ENCODE measurements around the gene NPPA. TPM values are rescaled to one million over a fixed set of nuclear protein-coding genes. Genes with fewer than 3 reads are reported as not detected.
A peak's percentile ranks its signal among the peaks of the same experiment; 100 is the strongest.

The NPPA gene
- total RNA-seq, 1 donor from 2014 or later = 8.4 TPM

GRCh38 chr1:11888206-11888876, 40.8 kb upstream of the NPPA start:
- intact Hi-C loops (cut with DNase I) = no loop called here
- H3K4me3 ChIP-seq = no peak overlapping the region
- H3K36me3 ChIP-seq = no peaks in the 10 kb centered on the region
- ATAC-seq (no peak), DNase-seq (no peak)
- TF ChIP-seq CTCF (IDR thresholded peaks at IDR 0.05) = no peak
- no peaks in the 10 kb centered on the region for H3K9me3 ChIP-seq
- H3K27me3 ChIP-seq = peaks cover 7% of the 10 kb centered on the region
- no peak overlapping the region for H3K27ac ChIP-seq
- no peaks in the 10 kb centered on the region for H3K4me1 ChIP-seq

GRCh38 chr1:11887666-11888007, 40.1 kb upstream of the NPPA start:
- Histone ChIP-seq H3K27me3 (peaks cover 6% of the 10 kb centered on the region), H3K27ac (no peak overlapping the region), H3K4me1 (peaks cover 4% of the 10 kb centered on the region), H3K36me3 (no peaks in the 10 kb centered on the region), H3K9me3 (no peaks in the 10 kb centered on the region), H3K4me3 (no peak overlapping the region)
- intact Hi-C loops (cut with DNase I) = no loop called here
- no peak for ATAC-seq
- TF ChIP-seq CTCF (IDR thresholded peaks at IDR 0.05) = no peak
- no peak for DNase-seq

- H3K27ac ChIP-seq = no peak overlapping the region
- no peak for ATAC-seq
- H3K27me3 ChIP-seq = peaks cover under 1% of the 10 kb centered on the region
- H3K4me3 ChIP-seq = no peak overlapping the region
- no peaks in the 10 kb centered on the region for H3K9me3 ChIP-seq
- no peak for DNase-seq
- peaks cover 4% of the 10 kb centered on the region for H3K4me1 ChIP-seq
- no peak for TF ChIP-seq CTCF (IDR thresholded peaks at IDR 0.05)
- no peaks in the 10 kb centered on the region for H3K36me3 ChIP-seq
- intact Hi-C loops (cut with DNase I) = no loop called here
Measured at GRCh38 chr1:11886986-11887665, 39.5 kb upstream of the NPPA start.

- H3K4me3 ChIP-seq = no peak overlapping the region
- no peak for TF ChIP-seq CTCF (IDR thresholded peaks at IDR 0.05)
- H3K4me1 ChIP-seq = peaks cover 4% of the 10 kb centered on the region
- H3K27ac ChIP-seq = no peak overlapping the region
- H3K36me3 ChIP-seq = no peaks in the 10 kb centered on the region
- no peaks in the 10 kb centered on the region for H3K27me3 ChIP-seq
- DNase-seq (no peak), ATAC-seq (no peak)
- intact Hi-C loops (cut with DNase I) = no loop called here
- H3K9me3 ChIP-seq = no peaks in the 10 kb centered on the region
Measured at GRCh38 chr1:11885916-11886315, 38.3 kb upstream of the NPPA start.

- Histone ChIP-seq H3K4me1 (peaks cover 4% of the 10 kb centered on the region), H3K27me3 (no peaks in the 10 kb centered on the region), H3K36me3 (no peaks in the 10 kb centered on the region), H3K27ac (no peak overlapping the region), H3K9me3 (no peaks in the 10 kb centered on the region), H3K4me3 (no peak overlapping the region)
- ATAC-seq = peak; percentile 84
- no peak for TF ChIP-seq CTCF (IDR thresholded peaks at IDR 0.05)
- intact Hi-C loops (cut with DNase I) = no loop called here
- peak; percentile 80 for DNase-seq
Measured at GRCh38 chr1:11882814-11883538, 35.4 kb upstream of the NPPA start.

Measured in upper lobe of right lung (tissue), 1 donor.